Tibial nerve (tissue), 4 donors: ENCODE data around the gene SULT1C4. TPM values are rescaled to one million over a fixed set of nuclear protein-coding genes. Genes with fewer than 3 reads are reported as not detected.

Experiments
- DNase-seq, 2 donors: peaks; one replicate each; pipeline ENCODE4 v3.0.0-alpha.2; 2019; ENCODE audit warnings: low spot score in 2 of 2
- H3K27ac ChIP-seq, 4 donors: fragments of 200-600 bp; sonication (generic) in 3 of 4; one replicate each; pipeline ENCODE4 v1.5.1; 2017 to 2019; ENCODE audit warnings: mild to moderate bottlenecking in 1 of 4
- H3K27me3 ChIP-seq, 2 donors: fragments of 200-600 bp; sonication (generic) in 1 of 2; one replicate each; pipeline versions ENCODE4 v1.5.1 to v1.6.0; 2017 to 2019
- H3K36me3 ChIP-seq, 3 donors: fragments of 200-600 bp; sonication (generic); one replicate each; pipeline ENCODE4 v1.5.1; 2018 to 2019
- H3K4me1 ChIP-seq, 4 donors: fragments of 200-600 bp; sonication (generic) in 3 of 4; one replicate each; pipeline ENCODE4 v1.5.1; 2017 to 2019
- H3K4me3 ChIP-seq, 4 donors: fragments of 200-600 bp; sonication (generic) in 3 of 4; one replicate each; pipeline ENCODE4 v1.5.1; 2017 to 2019; ENCODE audit warnings: mild to moderate bottlenecking in 1 of 4, moderate library complexity in 1 of 4
- H3K9me3 ChIP-seq, 4 donors: fragments of 200-600 bp; sonication (generic) in 3 of 4; one replicate each; pipeline ENCODE4 v1.5.1; 2017 to 2019
- CTCF ChIP-seq, 5 experiments: fragments of 200-600 bp in 3 of 5; fragments of 450-650 bp in 2 of 5; sonication (generic) in 3 of 5; IDR thresholded peaks; one replicate each; pipeline ENCODE4 v1.5.1; 2016 to 2019; ENCODE audit warnings: antibody characterized with exemption in 5 of 5, mild to moderate bottlenecking in 3 of 5, moderate library complexity in 2 of 5
- EP300 ChIP-seq, 2 donors: sonication (generic); formaldehyde crosslinking; IDR thresholded peaks; one replicate each; pipeline ENCODE4 v1.6.1; 2017; ENCODE audit warnings: antibody characterized with exemption in 2 of 2, mild to moderate bottlenecking in 1 of 2
- POLR2A ChIP-seq, 2 donors: fragments of 450-650 bp; IDR thresholded peaks; one replicate each; pipeline ENCODE4 v1.6.1; 2017; ENCODE audit warnings: antibody characterized with exemption in 2 of 2, mild to moderate bottlenecking in 2 of 2, moderate library complexity in 2 of 2
- WGBS, 2 donors: methylation state at CpG; one replicate each; pipeline ENCODE4 v1.1.5; 2018; 5-methylcytosine and 5-hydroxymethylcytosine counted together
- total RNA-seq, 4 donors: library from RNA; depleted of rRNA; stranded (reverse); fragments of >200 nt; gene quantifications; one replicate each; pipeline ENCODE4 v1.1.0, GENCODE V29; 2016

SULT1C4 gene
- total RNA-seq, 4 donors from 2014 or later, result 1.7 to 5.7 (median 3.1) TPM

GRCh38 chr2:108364676-108365297 is 13.0 kb upstream of the SULT1C4 start:
- TF ChIP-seq EP300 (IDR thresholded peaks at IDR 0.05), result no peak
- TF ChIP-seq POLR2A (IDR thresholded peaks at IDR 0.05), result no peak
- TF ChIP-seq CTCF (IDR thresholded peaks at IDR 0.05), result no peak
- DNase-seq, result no peak

GRCh38 chr2:108365656-108366055 is 12.1 kb upstream of the SULT1C4 start:
- Histone ChIP-seq H3K27ac (no peak overlapping the region), H3K36me3 (no peaks in the 10 kb centered on the region), H3K27me3 (no peaks in the 10 kb centered on the region), H3K4me1 (no peaks in the 10 kb centered on the region), H3K4me3 (no peak overlapping the region), H3K9me3 (peaks cover 0 to 9% (median 0%) of the 10 kb centered on the region in 4 donors)
- WGBS, 2 donors, result 97 to 98% methylated on average over 3 of the region's 3 CpGs
- DNase-seq, result no peak
- TF ChIP-seq EP300 (IDR thresholded peaks at IDR 0.05), result no peak
- no peak for TF ChIP-seq CTCF (IDR thresholded peaks at IDR 0.05)
- TF ChIP-seq POLR2A (IDR thresholded peaks at IDR 0.05), result no peak

More at GRCh38 chr2:108364676-108365297, 13.0 kb upstream of the SULT1C4 start:
- 75 to 79% methylated on average over 6 of the region's 6 CpGs for WGBS, 2 donors
- H3K27ac ChIP-seq, result no peak overlapping the region
- no peaks in the 10 kb centered on the region for H3K36me3 ChIP-seq
- H3K9me3 ChIP-seq, result peaks cover 0 to 9% (median 0%) of the 10 kb centered on the region in 4 donors
- no peak overlapping the region for H3K4me3 ChIP-seq
- no peaks in the 10 kb centered on the region for H3K27me3 ChIP-seq
- H3K4me1 ChIP-seq, result no peaks in the 10 kb centered on the region

GRCh38 chr2:108367014-108367413 is 10.7 kb upstream of the SULT1C4 start:
- H3K36me3 ChIP-seq, result no peaks in the 10 kb centered on the region
- H3K4me1 ChIP-seq, result no peaks in the 10 kb centered on the region
- no peak overlapping the region for H3K27ac ChIP-seq
- no peak for DNase-seq
- H3K27me3 ChIP-seq, result no peaks in the 10 kb centered on the region
- no peak overlapping the region for H3K4me3 ChIP-seq
- TF ChIP-seq POLR2A (IDR thresholded peaks at IDR 0.05) (no peak), EP300 (IDR thresholded peaks at IDR 0.05) (no peak), CTCF (IDR thresholded peaks at IDR 0.05) (no peak)
- WGBS, 2 donors, result 92 to 94% methylated on average over 1 of the region's 1 CpG
- H3K9me3 ChIP-seq, result peaks cover 0 to 9% (median 0%) of the 10 kb centered on the region in 4 donors

- Histone ChIP-seq H3K27ac (no peak overlapping the region), H3K4me1 (no peaks in the 10 kb centered on the region), H3K4me3 (no peak overlapping the region), H3K36me3 (no peaks in the 10 kb centered on the region), H3K27me3 (no peaks in the 10 kb centered on the region), H3K9me3 (peaks cover 0 to 9% (median 0%) of the 10 kb centered on the region in 4 donors)
- WGBS, 2 donors, result 30% methylated on average over 2 of the region's 2 CpGs
- no peak for TF ChIP-seq CTCF (IDR thresholded peaks at IDR 0.05)
- TF ChIP-seq POLR2A (IDR thresholded peaks at IDR 0.05), result no peak
- TF ChIP-seq EP300 (IDR thresholded peaks at IDR 0.05), result no peak
- DNase-seq, result no peak
Measured at GRCh38 chr2:108367561-108368175, 10.1 kb upstream of the SULT1C4 start.

GRCh38 chr2:108369153-108369552 is 8.6 kb upstream of the SULT1C4 start:
- TF ChIP-seq CTCF (IDR thresholded peaks at IDR 0.05) (no peak), POLR2A (IDR thresholded peaks at IDR 0.05) (no peak), EP300 (IDR thresholded peaks at IDR 0.05) (no peak)
- H3K4me3 ChIP-seq, result no peak overlapping the region
- 90 to 94% methylated on average over 2 of the region's 2 CpGs for WGBS, 2 donors
- DNase-seq, result no peak
- H3K9me3 ChIP-seq, result peaks cover 0 to 9% (median 0%) of the 10 kb centered on the region in 4 donors
- no peak overlapping the region for H3K27ac ChIP-seq
- no peaks in the 10 kb centered on the region for H3K27me3 ChIP-seq
- H3K4me1 ChIP-seq, result no peaks in the 10 kb centered on the region
- no peaks in the 10 kb centered on the region for H3K36me3 ChIP-seq
